ENCODE results near the gene ABLIM2. TPM values are rescaled to one million over a fixed set of nuclear protein-coding genes. Genes with fewer than 3 reads are reported as not detected.

Gene ABLIM2
- total RNA-seq, 2 donors from 2014 or later: 2.6 to 7.3 TPM

DNA sequence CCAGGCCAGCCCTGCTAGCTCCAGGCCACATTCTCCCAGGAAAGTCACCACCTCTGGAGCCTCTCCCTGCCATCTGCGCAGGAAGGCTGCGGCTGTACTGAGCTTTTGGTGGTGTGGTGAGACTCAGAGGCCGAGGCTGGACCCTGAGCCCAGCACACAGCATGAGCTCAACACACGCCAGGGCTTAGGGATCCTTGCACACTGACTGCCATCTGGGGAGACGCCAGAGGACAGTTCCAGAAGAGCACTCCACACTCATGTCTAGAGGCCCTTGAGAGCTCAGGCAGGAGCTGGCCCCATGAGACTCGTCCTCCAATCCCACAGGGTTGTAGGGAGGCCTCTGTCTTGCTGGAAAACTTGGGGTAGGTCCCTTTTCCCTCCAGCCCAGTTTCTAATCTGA is 40.6 kb downstream of the ABLIM2 start:
- intact Hi-C loops (cut with DNase I): no loop called here
- 92% methylated on average over 6 of the region's 6 CpGs for WGBS

DNA sequence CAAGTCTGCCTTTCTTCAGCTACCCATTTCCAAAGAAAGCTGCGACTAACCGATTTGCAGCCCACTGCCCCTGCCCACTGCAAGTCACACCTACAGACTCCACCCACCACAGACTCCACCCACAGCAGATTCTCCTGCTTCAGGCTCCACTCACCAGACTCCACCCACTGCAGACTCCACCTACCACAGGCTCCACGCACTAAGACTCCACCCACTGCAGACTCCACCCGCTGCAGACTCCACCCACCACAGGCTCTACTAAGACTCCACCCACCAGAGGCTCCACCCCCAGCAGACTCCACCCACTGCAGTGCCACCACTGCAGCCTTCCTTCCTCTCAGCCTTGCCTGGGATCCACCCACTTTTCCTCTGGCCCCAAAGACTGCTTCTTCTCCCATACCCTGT is 41.3 kb downstream of the ABLIM2 start:
- Histone ChIP-seq H3K36me3 (no peaks in the 10 kb centered on the region), H3K4me3 (no peak overlapping the region), H3K27ac (no peak overlapping the region), H3K4me1 (replicated peaks) (no peaks in the 10 kb centered on the region), H3K27me3 (replicated peaks; ENCODE audit: insufficient read depth) (no peaks in the 10 kb centered on the region), H3K9me3 (no peaks in the 10 kb centered on the region)
- intact Hi-C loops (cut with DNase I): no loop called here
- no peak for DNase-seq (ENCODE audit: low spot score)
- 67% methylated on average over 4 of the region's 4 CpGs for WGBS
- TF ChIP-seq POLR2AphosphoS5 (IDR thresholded peaks at IDR 0.05) (no peak), POLR2A (IDR thresholded peaks at IDR 0.05) (no peak)
- TF ChIP-seq, protein P1, sequence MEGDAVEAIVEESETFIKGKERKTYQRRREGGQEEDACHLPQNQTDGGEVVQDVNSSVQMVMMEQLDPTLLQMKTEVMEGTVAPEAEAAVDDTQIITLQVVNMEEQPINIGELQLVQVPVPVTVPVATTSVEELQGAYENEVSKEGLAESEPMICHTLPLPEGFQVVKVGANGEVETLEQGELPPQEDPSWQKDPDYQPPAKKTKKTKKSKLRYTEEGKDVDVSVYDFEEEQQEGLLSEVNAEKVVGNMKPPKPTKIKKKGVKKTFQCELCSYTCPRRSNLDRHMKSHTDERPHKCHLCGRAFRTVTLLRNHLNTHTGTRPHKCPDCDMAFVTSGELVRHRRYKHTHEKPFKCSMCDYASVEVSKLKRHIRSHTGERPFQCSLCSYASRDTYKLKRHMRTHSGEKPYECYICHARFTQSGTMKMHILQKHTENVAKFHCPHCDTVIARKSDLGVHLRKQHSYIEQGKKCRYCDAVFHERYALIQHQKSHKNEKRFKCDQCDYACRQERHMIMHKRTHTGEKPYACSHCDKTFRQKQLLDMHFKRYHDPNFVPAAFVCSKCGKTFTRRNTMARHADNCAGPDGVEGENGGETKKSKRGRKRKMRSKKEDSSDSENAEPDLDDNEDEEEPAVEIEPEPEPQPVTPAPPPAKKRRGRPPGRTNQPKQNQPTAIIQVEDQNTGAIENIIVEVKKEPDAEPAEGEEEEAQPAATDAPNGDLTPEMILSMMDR (IDR thresholded peaks at IDR 0.05): no peak

More for the DNA sequence above, 40.6 kb downstream of the ABLIM2 start:
- H3K27ac ChIP-seq: no peak overlapping the region
- H3K36me3 ChIP-seq: no peaks in the 10 kb centered on the region
- H3K4me3 ChIP-seq: no peak overlapping the region
- TF ChIP-seq POLR2AphosphoS5 (IDR thresholded peaks at IDR 0.05) (no peak), POLR2A (IDR thresholded peaks at IDR 0.05) (no peak)
- TF ChIP-seq, protein P1 (IDR thresholded peaks at IDR 0.05): no peak
- no peaks in the 10 kb centered on the region for H3K9me3 ChIP-seq
- no peaks in the 10 kb centered on the region for H3K27me3 ChIP-seq (replicated peaks; ENCODE audit: insufficient read depth)
- no peak for DNase-seq (ENCODE audit: low spot score)
- H3K4me1 ChIP-seq (replicated peaks): no peaks in the 10 kb centered on the region

DNA sequence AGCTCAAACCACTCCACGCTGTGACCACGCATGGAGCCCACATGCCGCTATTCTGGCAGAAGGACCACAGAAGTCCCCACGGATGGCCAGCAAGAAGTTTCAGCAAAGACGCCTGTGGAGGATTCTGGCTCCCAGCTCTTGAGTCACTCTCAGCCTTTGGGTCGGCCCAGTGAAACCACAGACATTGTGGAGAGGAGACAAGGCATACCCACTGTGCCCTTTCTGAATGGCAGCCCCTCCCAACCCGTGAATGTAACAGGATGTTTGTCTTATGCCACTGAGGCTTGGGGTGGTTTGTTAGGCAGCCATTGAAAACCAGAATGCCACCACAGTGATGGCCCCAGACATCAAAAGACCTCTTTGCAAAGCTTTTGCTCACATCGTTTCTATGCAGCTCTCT is 42.7 kb downstream of the ABLIM2 start:
- no peak overlapping the region for H3K4me3 ChIP-seq
- no peaks in the 10 kb centered on the region for H3K36me3 ChIP-seq
- no peaks in the 10 kb centered on the region for H3K9me3 ChIP-seq
- no peak for DNase-seq (ENCODE audit: low spot score)
- no peaks in the 10 kb centered on the region for H3K27me3 ChIP-seq (replicated peaks; ENCODE audit: insufficient read depth)
- 68% methylated on average over 8 of the region's 8 CpGs for WGBS
- TF ChIP-seq POLR2A (IDR thresholded peaks at IDR 0.05): no peak
- TF ChIP-seq, protein P1 (IDR thresholded peaks at IDR 0.05): no peak
- TF ChIP-seq POLR2AphosphoS5 (IDR thresholded peaks at IDR 0.05): no peak
- no peak overlapping the region for H3K27ac ChIP-seq
- intact Hi-C loops (cut with DNase I): no loop called here
- H3K4me1 ChIP-seq (replicated peaks): no peaks in the 10 kb centered on the region

DNA sequence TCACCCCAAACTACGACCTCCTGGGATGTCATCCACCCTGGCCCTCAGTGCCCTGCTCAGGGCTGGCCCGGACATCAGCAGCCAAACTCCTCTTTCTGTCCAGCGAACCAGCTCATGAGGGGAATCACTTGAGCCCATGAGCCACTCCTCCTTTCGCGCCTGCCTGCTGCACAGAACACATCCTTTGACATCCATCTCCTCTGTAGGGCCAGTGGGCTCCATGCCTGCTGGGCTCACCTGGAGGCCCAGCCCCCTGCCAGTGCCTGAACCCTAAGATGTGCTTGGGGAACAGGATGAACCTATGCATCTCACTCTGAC is 43.5 kb downstream of the ABLIM2 start:
- H3K36me3 ChIP-seq: no peaks in the 10 kb centered on the region
- WGBS: 79% methylated on average over 5 of the region's 5 CpGs
- H3K9me3 ChIP-seq: no peaks in the 10 kb centered on the region
- H3K4me1 ChIP-seq (replicated peaks): no peaks in the 10 kb centered on the region
- no peak for DNase-seq (ENCODE audit: low spot score)
- no peak overlapping the region for H3K4me3 ChIP-seq
- intact Hi-C loops (cut with DNase I): no loop called here
- no peak overlapping the region for H3K27ac ChIP-seq
- H3K27me3 ChIP-seq (replicated peaks; ENCODE audit: insufficient read depth): no peaks in the 10 kb centered on the region
- no peak for TF ChIP-seq POLR2A (IDR thresholded peaks at IDR 0.05)
- TF ChIP-seq, protein P1 (IDR thresholded peaks at IDR 0.05): no peak
- TF ChIP-seq POLR2AphosphoS5 (IDR thresholded peaks at IDR 0.05): no peak

DNA sequence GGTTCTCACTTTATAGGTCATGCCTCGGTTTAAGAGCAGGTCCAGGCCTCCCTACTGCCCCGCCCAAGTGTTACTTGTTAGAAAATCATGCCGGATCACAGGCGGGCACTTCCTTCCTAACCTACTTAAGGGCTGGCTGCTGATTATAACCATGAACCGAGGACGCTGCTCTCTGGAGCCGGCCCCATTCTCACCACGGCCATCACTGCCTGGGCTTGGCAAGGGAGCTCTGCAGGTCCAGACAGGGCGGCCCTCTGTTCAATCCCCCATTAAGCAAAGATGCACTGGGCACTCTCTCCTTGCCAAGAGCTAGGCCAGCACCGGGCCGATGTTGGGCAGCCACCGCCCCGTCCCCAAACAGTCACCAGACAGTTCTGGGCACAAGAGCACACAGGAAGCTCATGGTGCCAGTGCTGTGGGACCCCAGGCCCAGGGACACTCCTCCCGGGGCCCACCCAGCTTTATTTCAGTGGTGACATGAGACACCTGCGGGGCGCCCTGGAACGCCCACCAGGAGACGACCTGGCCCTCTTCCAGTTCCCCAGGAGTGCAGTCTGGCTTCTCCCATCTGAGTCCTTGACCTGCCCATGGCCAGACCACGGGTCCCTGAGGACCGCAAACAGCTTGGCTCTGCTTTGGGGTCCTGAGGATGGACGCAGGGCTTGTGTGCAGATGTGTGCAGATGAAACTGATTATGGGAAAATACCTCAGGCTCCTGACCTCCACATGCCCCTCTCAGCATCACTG is 44.0 kb downstream of the ABLIM2 start:
- Histone ChIP-seq H3K27me3 (replicated peaks; ENCODE audit: insufficient read depth) (no peaks in the 10 kb centered on the region), H3K4me1 (replicated peaks) (no peaks in the 10 kb centered on the region), H3K9me3 (no peaks in the 10 kb centered on the region), H3K27ac (no peak overlapping the region), H3K36me3 (no peaks in the 10 kb centered on the region), H3K4me3 (no peak overlapping the region)
- intact Hi-C loops (cut with DNase I): no loop called here
- WGBS: 47% methylated on average over 20 of the region's 21 CpGs
- TF ChIP-seq, protein P1 (IDR thresholded peaks at IDR 0.05): no peak
- TF ChIP-seq POLR2AphosphoS5 (IDR thresholded peaks at IDR 0.05) (no peak), POLR2A (IDR thresholded peaks at IDR 0.05) (no peak)
- no peak for DNase-seq (ENCODE audit: low spot score)
